Measurements from ENCODE around the gene OR4D1. TPM values are rescaled to one million over a fixed set of nuclear protein-coding genes. Genes with fewer than 3 reads are reported as not detected.

Gene OR4D1
- total and polyA plus RNA-seq, 2 of the 8 experiments (the other 6 are each of a cell fraction or from before 2014, with no cell fraction given): 0.32 to 0.39 TPM

DNA sequence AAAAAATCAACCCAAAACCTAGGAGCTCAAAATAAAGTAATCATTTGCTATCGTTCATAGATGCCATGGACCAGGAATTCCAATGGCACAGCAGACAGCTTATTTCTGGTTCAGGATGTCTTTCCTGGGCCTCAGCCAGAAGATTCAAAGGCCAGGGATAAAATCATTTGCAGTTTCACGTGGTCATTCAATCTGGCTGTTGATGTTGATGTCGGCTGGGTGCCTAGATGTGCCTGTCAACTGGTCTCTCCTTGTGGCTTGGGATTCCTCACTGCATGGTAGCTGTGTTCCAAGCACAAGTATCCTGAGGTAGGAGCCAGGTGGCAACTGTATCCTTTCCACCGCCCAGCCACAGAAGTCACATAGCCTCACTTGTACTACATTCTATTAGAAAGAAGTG lies 33.6 kb downstream of the OR4D1 start:
- FAIRE-seq: no peak

More for the DNA sequence above, 33.6 kb downstream of the OR4D1 start:
- H3K23me2 ChIP-seq (ENCODE audit: low read depth, low read length): no peaks in the 10 kb centered on the region
- DNase-seq (ENCODE audit: low read depth in 1 of 2, low spot score in 2 of 2): no peak
- H4K8ac ChIP-seq (ENCODE audit: extremely low read depth, insufficient read depth, low read length): no peak overlapping the region
- 80% methylated on average over 4 of the region's 4 CpGs; no CpG with 5 or more reads in 1 of the 2 experiments for WGBS, 2 experiments (ENCODE audit: extremely low coverage in 1 of 2, insufficient coverage in 1 of 2, insufficient read length in 1 of 2, insufficient replicate concordance in 2 of 2, low coverage in 1 of 2, low lambda C conversion rate in 2 of 2, missing lambda C conversion rate in 1 of 2)
- H2BK15ac ChIP-seq (ENCODE audit: low read length): no peak overlapping the region
- no peak overlapping the region for H2AFZ ChIP-seq (ENCODE audit: low read length)
- H3K23ac ChIP-seq (ENCODE audit: insufficient read length): no peak overlapping the region
- H3K27ac ChIP-seq (ENCODE audit: low read depth, low read length): no peak overlapping the region
- H3K36me3 ChIP-seq (ENCODE audit: control insufficient read depth in 2 of 4, insufficient read depth in 4 of 4, low read length in 3 of 4): no peaks in the 10 kb centered on the region
- H3K4ac ChIP-seq (replicated peaks; ENCODE audit: insufficient read length, low read depth, low read length): no peak overlapping the region
- no peak overlapping the region for H2BK12ac ChIP-seq (ENCODE audit: low read depth, low read length)
- no peak overlapping the region for H2BK5ac ChIP-seq (ENCODE audit: low read depth, low read length)
- no peak overlapping the region for H3K56ac ChIP-seq (replicated peaks; ENCODE audit: insufficient read length, low read depth, low read length)
- no peak overlapping the region for H3K9ac ChIP-seq (replicated peaks in 1 of 4; ENCODE audit: extremely low read depth in 1 of 4, low read depth in 3 of 4, low read length in 3 of 4)
- no peaks in the 10 kb centered on the region for H3K79me2 ChIP-seq (ENCODE audit: control insufficient read depth in 1 of 2, insufficient read depth in 2 of 2, low read length in 2 of 2)
- H3K4me1 ChIP-seq (replicated peaks in 1 of 4; ENCODE audit: control insufficient read depth in 3 of 4, insufficient read depth in 4 of 4, low read length in 3 of 4): peaks cover 0 to 5% (median 0%) of the 10 kb centered on the region in 4 experiments; a peak in 1 of 7 replicates
- H2BK120ac ChIP-seq (replicated peaks; ENCODE audit: low read depth, low read length): no peak overlapping the region
- H3K27me3 ChIP-seq (replicated peaks in 1 of 4; ENCODE audit: control insufficient read depth in 3 of 4, extremely low read depth in 1 of 4, insufficient read depth in 3 of 4, low read length in 3 of 4): peaks cover 0 to 5% (median 0%) of the 10 kb centered on the region in 4 experiments; a peak in 1 of 7 replicates
- peaks cover 0 to under 1% of the 10 kb centered on the region in 2 experiments for H4K20me1 ChIP-seq (replicated peaks in 1 of 2; ENCODE audit: control insufficient read depth in 1 of 2, insufficient read depth in 2 of 2, low read length in 2 of 2)
- H3K14ac ChIP-seq (ENCODE audit: insufficient read length): no peak overlapping the region
- H3K79me1 ChIP-seq (ENCODE audit: low read depth, low read length): no peaks in the 10 kb centered on the region
- ChIA-PET CTCF (ENCODE audit: partially characterized antibody) (interaction anchor here (1.1 to 2.0 kb wide), 5 partner anchors 9 to 69 kb away, joined by 3 to 5 read pairs (median 5); no protein-coding TSS in a partner anchor), POLR2A (ENCODE audit: partially characterized antibody) (no interaction called here)
- H4K91ac ChIP-seq (replicated peaks; ENCODE audit: insufficient read length, low read length): no peak overlapping the region
- no peak overlapping the region for H4K5ac ChIP-seq (ENCODE audit: insufficient read length, low read depth, low read length)
- H3K18ac ChIP-seq (ENCODE audit: extremely low read depth, low read length): no peak overlapping the region
- H2AK5ac ChIP-seq (ENCODE audit: low read depth, low read length): no peak overlapping the region
- TF ChIP-seq EZH2 (IDR thresholded peaks at IDR 0.05; ENCODE audit: low read depth, low read length, severe bottlenecking) (no peak), RFX5 (IDR thresholded peaks at IDR 0.05; ENCODE audit: borderline replicate concordance, low read depth, low read length) (no peak), KDM5A (IDR thresholded peaks at IDR 0.05; ENCODE audit: low read length) (no peak), CBX5 (IDR thresholded peaks at IDR 0.05; ENCODE audit: low read depth, low read length) (no peak), GABPA (IDR thresholded peaks at IDR 0.05; ENCODE audit: borderline replicate concordance, insufficient read depth, low read length) (no peak), SP4 (IDR thresholded peaks at IDR 0.05; ENCODE audit: low read length) (no peak), TEAD4 (IDR thresholded peaks at IDR 0.05; ENCODE audit: low read depth, low read length) (no peak), POLR2A (IDR thresholded peaks at IDR 0.05; ENCODE audit: control extremely low read depth in 1 of 2, low read depth in 2 of 2, low read length in 2 of 2) (no peak), POU5F1 (IDR thresholded peaks at IDR 0.05; ENCODE audit: low read depth, low read length) (no peak), YY1 (IDR thresholded peaks at IDR 0.05; ENCODE audit: low read depth, low read length) (no peak)
- H2BK20ac ChIP-seq (ENCODE audit: low read length): no peak overlapping the region
- H3K4me2 ChIP-seq (ENCODE audit: insufficient read depth in 1 of 2, low read depth in 2 of 2, low read length in 2 of 2): no peak overlapping the region
- H3K4me3 ChIP-seq (ENCODE audit: extremely low read depth in 1 of 4, insufficient read depth in 2 of 4, low read depth in 3 of 4, low read length in 4 of 4): no peak overlapping the region
- H3K9me3 ChIP-seq (ENCODE audit: insufficient read depth in 2 of 2, low read depth in 1 of 2, low read length in 1 of 2): no peaks in the 10 kb centered on the region

Measured in H1 (cell line).